ENCODE data around the gene ARID1B. TPM values are rescaled to one million over a fixed set of nuclear protein-coding genes. Genes with fewer than 3 reads are reported as not detected.

ARID1B gene
- total RNA-seq, 4 donors from 2014 or later: 87.1 to 194 (median 115) TPM

DNA sequence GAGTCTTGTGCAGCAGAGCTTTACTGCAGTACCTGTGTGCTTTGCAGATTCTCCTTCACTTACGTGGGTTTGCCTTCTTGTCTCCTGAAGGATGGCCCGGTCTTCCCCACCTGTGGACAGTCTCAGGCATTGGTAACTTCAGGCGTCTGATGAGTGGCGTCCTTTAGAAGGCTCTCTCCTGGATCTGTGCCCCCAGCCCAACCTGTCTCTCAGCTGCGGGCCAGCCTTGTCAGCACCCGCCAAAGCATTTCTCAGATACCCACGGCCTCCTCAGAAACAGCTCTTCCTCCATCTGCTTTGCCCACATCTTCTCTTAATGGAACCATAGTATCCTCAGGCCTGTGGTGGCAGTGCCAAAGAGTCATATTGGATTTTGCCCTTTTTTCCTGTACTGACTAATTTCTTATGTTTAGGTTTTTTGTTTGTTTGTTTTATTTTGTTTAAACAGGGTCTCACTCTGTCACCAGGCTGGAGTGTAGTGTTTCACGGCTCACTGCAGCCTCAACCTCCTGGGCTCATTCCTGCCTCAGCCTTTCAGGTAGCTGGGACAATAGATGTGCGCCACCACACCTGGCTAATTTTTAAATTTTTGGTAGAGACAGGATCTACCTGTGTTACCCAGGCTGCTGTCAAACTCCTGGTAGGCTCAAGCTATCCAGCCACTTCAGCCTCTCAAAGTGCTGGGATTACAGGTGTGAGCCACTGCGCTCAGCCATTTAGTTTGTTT lies 96.6 kb downstream of the ARID1B start:
- Histone ChIP-seq H3K36me3 (no peaks in the 10 kb centered on the region), H3K27me3 (no peaks in the 10 kb centered on the region), H3K4me3 (no peak overlapping the region), H3K9me3 (no peaks in the 10 kb centered on the region), H3K4me1 (peaks cover 0 to 31% (median 5%) of the 10 kb centered on the region in 4 donors), H3K27ac (no peak overlapping the region)
- intact Hi-C loops (cut with DNase I; ENCODE audit: low total_unique reads) (no loop called here), in situ Hi-C loops (cut with MboI; ENCODE audit: low pct_ligation_motif_present in 1 of 4, low pct_unique_long_range_greater_than_20kb in 1 of 4, low sequenced_read_pairs in 3 of 4) (no loop called here)
- no peak for DNase-seq
- TF ChIP-seq CTCF (IDR thresholded peaks at IDR 0.05): no peak
- TF ChIP-seq POLR2AphosphoS5 (IDR thresholded peaks at IDR 0.05): no peak
- TF ChIP-seq EP300 (IDR thresholded peaks at IDR 0.05; ENCODE audit: low read depth): no peak
- no peak for TF ChIP-seq POLR2A (IDR thresholded peaks at IDR 0.05)
- WGBS, 2 donors (ENCODE audit: low coverage in 1 of 2): 82 to 94% methylated on average over 3 to 10 of the region's 10 CpGs

DNA sequence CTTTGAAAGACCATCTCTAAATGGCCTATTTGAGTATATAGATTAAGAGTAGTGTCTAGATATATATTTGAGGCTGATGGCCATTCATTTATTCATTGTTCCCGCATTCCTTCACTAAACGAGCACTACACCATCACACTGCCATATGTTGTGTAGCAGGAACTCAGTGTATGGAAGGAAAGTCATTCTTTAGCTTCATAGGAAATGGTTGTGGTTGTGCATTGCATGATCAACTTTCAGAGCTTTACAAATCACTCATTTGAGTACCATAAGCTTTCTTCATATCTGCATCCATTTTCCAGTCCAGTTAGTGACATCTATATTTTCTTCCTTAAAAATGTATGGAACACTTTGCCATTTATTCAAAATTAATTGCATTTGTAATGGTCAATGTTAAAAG lies 97.9 kb downstream of the ARID1B start:
- peaks cover 7 to 40% (median 14%) of the 10 kb centered on the region in 4 donors for H3K4me1 ChIP-seq
- no peaks in the 10 kb centered on the region for H3K9me3 ChIP-seq
- H3K4me3 ChIP-seq: no peak overlapping the region
- 86% methylated on average over 2 of the region's 2 CpGs for WGBS, 2 donors (ENCODE audit: low coverage in 1 of 2)
- in situ Hi-C loops (cut with MboI; ENCODE audit: low pct_ligation_motif_present in 1 of 4, low pct_unique_long_range_greater_than_20kb in 1 of 4, low sequenced_read_pairs in 3 of 4) (no loop called here), intact Hi-C loops (cut with DNase I; ENCODE audit: low total_unique reads) (no loop called here)
- no peak for TF ChIP-seq POLR2A (IDR thresholded peaks at IDR 0.05)
- TF ChIP-seq EP300 (IDR thresholded peaks at IDR 0.05; ENCODE audit: low read depth): no peak
- no peak for TF ChIP-seq CTCF (IDR thresholded peaks at IDR 0.05)
- TF ChIP-seq POLR2AphosphoS5 (IDR thresholded peaks at IDR 0.05): no peak
- no peak for DNase-seq
- no peak overlapping the region for H3K27ac ChIP-seq
- no peaks in the 10 kb centered on the region for H3K27me3 ChIP-seq
- H3K36me3 ChIP-seq: no peaks in the 10 kb centered on the region

DNA sequence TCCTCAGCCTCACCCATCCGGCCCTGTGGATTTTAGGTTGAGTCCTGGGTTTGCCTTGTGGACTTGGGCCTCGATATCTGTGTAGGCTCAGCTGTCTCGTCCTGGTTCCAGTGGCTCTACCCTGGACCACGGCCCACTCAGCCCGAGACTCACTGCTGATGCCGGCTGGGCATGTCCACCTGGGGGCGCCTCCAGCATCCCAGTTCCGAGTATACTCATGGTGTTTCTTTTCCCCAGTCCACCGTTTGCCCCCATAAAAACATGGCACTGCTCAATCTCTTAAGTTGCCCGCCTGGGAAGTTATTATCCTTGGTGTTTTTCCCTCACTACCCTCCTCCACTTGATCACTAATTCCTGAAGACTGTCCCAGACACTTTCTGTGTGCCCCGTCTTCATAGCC lies 99.1 kb downstream of the ARID1B start:
- in situ Hi-C loops (cut with MboI; ENCODE audit: low pct_ligation_motif_present in 1 of 4, low pct_unique_long_range_greater_than_20kb in 1 of 4, low sequenced_read_pairs in 3 of 4) (no loop called here), intact Hi-C loops (cut with DNase I; ENCODE audit: low total_unique reads) (no loop called here)
- 88 to 100% methylated on average over 1 to 11 of the region's 11 CpGs for WGBS, 2 donors (ENCODE audit: low coverage in 1 of 2)
- H3K27me3 ChIP-seq: no peaks in the 10 kb centered on the region
- H3K4me1 ChIP-seq: peaks cover 7 to 36% (median 15%) of the 10 kb centered on the region in 4 donors
- no peak for TF ChIP-seq POLR2A (IDR thresholded peaks at IDR 0.05)
- TF ChIP-seq CTCF (IDR thresholded peaks at IDR 0.05): peak in 2 of 5 experiments; percentile 14 to 16
- no peak for DNase-seq
- H3K36me3 ChIP-seq: no peaks in the 10 kb centered on the region
- H3K27ac ChIP-seq: no peak overlapping the region
- H3K9me3 ChIP-seq: no peaks in the 10 kb centered on the region
- H3K4me3 ChIP-seq: no peak overlapping the region

GRCh38 chr6:156877126-156877863 lies 100.1 kb downstream of the ARID1B start:
- no peak for DNase-seq
- Histone ChIP-seq H3K9me3 (no peaks in the 10 kb centered on the region), H3K27ac (no peak overlapping the region), H3K4me1 (peaks cover 11 to 40% (median 15%) of the 10 kb centered on the region in 4 donors), H3K4me3 (no peak overlapping the region), H3K27me3 (no peaks in the 10 kb centered on the region), H3K36me3 (no peaks in the 10 kb centered on the region)
- TF ChIP-seq POLR2AphosphoS5 (IDR thresholded peaks at IDR 0.05) (no peak), EP300 (IDR thresholded peaks at IDR 0.05; ENCODE audit: low read depth) (no peak), CTCF (IDR thresholded peaks at IDR 0.05) (no peak), POLR2A (IDR thresholded peaks at IDR 0.05) (no peak)
- intact Hi-C loops (cut with DNase I; ENCODE audit: low total_unique reads) (no loop called here), in situ Hi-C loops (cut with MboI; ENCODE audit: low pct_ligation_motif_present in 1 of 4, low pct_unique_long_range_greater_than_20kb in 1 of 4, low sequenced_read_pairs in 3 of 4) (no loop called here)
- WGBS, 2 donors (ENCODE audit: low coverage in 1 of 2): 77 to 90% methylated on average over 3 to 10 of the region's 10 CpGs

Data from transverse colon (tissue), 4 donors.